Hippocampal formation (tissue), 2 donors: ENCODE data around the gene ATG9B.
A peak's percentile ranks its signal among the peaks of the same experiment; 100 is the strongest.
"Not testable (repeated sequence)": the region's sequence is repeated elsewhere in the genome, so short reads cannot be mapped to it uniquely, and the experiment has no call there.

Experiments used
- DNase-seq, 2 donors: peaks; one replicate each; lab custom pipeline; 2025; lab: John Stamatoyannopoulos, UW

The ATG9B gene

DNA sequence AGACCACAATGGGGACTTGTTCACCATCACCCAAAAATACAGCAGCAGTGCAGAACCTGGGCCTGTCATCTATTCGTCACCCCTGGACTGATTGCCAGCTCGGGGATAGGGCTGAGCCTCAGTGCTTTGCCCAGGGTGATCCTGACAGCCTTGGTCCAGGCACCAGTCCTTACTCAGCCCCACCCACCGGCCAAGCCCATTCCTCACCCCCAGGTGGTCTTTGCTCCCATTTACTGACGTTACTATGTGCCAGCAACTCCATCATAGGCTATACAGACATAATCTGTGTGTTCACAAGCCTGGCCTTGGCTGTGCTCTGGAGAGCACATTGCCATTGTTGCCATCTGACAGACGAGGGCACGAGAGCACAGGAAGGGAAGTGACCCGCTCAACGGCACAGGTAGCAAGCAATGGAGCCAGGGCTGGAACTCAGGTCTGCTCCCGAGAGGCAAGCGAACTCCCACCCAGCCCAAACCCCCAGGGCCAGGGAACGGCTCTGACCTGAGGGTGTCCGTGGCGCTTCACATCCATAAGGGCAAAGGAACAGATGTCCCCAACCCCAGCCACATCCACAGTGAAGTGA, 6.8 kb downstream of the ATG9B start:
- no peak for DNase-seq

DNA sequence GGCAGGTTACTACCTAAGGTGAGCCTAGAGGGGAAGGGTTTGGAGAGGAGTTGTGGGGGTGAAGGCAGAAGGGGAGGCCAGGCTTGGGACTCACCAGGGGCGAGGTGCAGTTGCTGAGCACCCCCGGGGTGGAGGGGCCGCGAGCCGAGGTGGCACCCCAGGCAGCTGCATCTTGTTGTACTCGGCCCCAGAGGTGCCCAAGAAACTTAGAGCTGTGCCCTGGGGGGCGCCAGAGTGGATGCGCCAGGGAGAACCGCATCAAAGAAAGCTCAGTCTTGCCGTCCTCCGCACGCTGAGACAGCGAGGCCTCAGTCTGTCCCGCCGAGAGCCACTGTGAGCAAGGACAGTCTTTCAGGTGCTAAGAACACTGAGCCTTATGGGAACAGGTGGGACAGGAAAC, 7.4 kb downstream of the ATG9B start:
- DNase-seq, result no peak

DNA sequence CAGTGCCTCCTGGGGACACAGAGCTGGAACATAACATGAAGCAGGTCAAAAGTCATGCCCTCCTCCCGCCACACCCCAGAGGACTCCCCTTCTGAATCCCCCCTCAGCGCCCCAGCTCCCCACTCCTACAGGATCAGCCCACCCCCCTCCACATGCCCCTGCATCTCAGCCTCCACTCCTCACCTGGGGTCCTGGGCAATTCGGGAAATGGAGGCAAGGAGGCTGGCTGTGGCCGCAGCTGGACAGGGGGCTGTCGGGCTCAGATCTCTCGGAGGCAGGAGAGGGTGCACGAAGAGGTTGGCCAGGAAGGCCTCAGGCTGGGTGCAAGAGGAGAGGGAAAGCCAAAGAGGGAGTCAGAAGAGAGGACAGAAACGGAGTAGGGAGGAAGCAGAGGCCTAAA, 7.8 kb downstream of the ATG9B start:
- no peak for DNase-seq

DNA sequence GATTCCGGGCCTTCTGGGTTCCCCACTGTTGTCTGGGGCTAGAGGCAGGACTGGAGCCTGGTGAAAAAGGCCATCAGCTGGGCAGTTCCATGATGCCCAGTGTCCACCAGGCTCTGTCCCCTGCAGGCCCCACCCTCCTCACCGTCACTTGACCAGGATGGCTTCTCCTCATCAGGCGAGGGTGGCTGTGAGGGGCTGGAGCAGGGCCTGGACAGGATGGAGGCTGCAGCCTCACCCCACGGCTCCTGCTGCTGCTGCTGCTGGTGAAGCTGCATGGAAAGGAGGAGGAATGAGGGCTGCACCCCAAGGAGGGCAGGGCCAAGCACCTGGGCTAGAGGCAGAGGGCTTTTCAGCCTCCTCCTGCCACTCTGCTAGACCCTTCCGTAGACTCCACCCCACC, 8.3 kb downstream of the ATG9B start:
- no peak for DNase-seq

DNA sequence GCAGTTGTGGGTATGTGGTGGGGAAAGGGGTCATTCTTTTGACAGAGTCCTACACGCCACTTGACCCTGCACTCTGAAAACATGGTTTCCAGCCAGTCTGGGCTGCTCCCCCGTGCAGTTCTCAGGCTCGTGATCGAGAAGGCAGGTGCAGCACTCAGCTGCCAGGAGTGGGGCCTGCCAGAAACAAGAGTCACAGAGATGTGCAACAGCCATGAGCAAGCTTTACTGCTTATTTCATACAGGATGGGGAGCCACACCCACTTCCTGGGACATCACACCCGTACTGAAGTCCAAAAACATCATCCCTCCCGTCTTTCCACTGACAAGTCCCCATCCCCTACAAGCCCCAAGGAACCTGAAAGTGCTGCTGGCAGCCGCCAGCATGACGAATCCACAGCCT, 9.3 kb downstream of the ATG9B start:
- DNase-seq, result no peak

DNA sequence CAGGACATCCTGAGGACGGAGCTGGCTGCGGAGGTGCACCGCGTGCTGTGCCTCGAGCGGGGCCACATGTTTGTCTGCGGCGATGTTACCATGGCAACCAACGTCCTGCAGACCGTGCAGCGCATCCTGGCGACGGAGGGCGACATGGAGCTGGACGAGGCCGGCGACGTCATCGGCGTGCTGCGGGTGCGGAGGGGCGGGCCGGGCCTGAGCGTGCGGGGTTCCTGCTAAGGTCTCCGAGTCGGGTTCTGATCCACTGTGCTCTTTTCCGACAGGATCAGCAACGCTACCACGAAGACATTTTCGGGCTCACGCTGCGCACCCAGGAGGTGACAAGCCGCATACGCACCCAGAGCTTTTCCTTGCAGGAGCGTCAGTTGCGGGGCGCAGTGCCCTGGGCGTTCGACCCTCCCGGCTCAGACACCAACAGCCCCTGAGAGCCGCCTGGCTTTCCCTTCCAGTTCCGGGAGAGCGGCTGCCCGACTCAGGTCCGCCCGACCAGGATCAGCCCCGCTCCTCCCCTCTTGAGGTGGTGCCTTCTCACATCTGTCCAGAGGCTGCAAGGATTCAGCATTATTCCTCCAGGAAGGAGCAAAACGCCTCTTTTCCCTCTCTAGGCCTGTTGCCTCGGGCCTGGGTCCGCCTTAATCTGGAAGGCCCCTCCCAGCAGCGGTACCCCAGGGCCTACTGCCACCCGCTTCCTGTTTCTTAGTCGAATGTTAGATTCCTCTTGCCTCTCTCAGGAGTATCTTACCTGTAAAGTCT, 10.4 kb downstream of the ATG9B start:
- peak; percentile 37 to 54 for DNase-seq

DNA sequence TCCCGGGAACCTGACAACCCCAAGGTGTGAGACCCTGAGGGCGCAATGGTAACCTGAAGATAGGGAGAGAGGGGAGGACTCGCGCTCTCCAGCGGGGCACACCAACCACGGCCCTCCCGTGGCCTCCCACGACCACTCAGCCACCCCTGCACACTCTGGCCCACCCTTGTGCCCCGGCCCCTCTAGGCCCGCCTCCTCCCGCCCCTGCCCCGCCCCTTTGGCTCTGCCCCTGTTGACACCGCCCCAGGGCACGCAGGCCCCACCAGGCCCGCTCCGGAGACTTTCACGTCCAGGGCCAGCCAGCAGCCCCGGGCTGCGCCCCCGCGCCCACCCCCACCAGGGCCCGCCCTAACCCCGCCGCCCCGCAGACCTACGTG, 10.9 kb downstream of the ATG9B start:
- no peak for DNase-seq

DNA sequence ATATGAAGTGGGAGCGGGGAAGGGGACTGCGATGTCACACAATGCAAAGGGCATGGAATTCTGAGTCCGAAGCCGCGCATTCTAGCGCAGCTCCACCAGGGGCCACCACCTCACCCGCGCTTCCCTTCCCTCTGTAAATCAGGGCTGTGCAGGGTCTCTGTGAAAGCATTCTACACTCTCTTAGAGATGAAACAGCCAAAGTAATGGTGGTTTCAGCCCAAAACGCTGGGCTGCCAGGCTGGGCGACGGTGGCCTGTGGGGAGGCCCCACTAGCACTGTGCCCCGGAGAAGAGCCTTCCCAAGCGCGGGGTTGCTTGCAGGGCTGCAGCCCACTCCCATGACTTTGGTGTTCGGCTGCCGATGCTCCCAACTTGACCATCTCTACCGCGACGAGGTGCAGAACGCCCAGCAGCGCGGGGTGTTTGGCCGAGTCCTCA, 11.4 kb downstream of the ATG9B start:
- DNase-seq, result no peak

DNA sequence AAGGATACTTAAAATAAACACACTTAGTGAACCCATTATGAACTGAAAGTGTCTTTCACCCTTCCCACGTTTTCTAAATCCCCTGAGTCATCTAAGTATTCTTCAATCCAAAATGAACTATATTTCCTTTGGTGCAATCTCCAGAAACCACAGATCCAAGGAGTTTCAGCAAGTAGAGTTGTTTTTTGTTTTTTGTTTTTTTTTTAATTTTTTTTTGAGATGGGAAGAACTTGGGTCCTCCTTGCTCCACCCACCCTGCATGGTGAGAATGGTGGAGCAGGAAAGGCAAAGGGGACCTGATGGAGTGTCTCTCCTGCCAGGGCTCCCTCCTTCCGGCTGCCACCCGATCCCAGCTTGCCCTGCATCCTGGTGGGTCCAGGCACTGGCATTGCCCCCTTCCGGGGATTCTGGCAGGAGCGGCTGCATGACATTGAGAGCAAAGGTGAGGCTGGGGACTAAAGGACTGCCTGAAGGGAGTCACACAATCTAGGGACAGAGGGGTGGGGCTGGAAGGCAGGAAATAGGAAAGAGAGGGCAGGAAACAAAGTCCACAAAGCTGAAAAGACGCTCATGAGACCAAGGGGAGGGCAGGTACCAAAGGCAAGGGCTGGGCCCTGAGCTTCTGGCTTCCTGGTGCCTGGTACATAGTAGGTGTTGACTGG, 12.1 kb downstream of the ATG9B start:
- DNase-seq, result no peak

DNA sequence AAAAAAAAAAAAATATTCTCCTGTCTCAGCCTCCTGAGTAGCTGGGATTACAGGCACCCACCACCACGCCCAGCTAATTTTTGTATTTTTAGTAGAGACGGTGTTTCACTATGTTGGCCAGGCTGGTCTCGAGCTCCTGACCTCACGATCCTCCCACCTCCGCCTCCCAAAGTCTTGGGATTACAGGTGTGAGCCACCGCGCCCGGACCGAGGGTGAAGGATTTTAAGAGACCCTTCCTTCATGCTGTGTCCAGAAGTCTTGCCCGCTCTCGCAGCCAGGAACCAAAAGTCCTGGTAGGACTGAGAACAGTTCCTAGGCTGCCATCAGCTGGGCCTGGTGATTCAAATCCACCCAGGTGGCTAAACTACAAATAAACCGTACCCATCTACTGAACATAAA, 12.7 kb downstream of the ATG9B start:
- not testable (repeated sequence) for DNase-seq

DNA sequence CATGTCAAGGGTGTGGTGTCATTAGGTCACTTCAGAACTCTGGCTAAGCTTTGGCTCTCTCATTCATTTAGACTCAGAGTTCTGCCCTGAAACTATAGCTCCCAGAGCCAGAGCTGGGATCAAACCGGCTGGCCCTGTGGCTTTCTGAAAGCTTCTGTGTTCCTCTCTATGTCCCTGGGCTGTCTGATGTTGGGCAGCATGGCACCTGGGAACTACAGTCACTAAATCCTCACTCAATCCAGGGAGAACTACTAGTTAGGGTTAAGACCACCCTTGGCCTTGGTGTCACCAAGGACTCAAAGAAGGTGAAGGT, 13.2 kb downstream of the ATG9B start:
- no peak for DNase-seq

DNA sequence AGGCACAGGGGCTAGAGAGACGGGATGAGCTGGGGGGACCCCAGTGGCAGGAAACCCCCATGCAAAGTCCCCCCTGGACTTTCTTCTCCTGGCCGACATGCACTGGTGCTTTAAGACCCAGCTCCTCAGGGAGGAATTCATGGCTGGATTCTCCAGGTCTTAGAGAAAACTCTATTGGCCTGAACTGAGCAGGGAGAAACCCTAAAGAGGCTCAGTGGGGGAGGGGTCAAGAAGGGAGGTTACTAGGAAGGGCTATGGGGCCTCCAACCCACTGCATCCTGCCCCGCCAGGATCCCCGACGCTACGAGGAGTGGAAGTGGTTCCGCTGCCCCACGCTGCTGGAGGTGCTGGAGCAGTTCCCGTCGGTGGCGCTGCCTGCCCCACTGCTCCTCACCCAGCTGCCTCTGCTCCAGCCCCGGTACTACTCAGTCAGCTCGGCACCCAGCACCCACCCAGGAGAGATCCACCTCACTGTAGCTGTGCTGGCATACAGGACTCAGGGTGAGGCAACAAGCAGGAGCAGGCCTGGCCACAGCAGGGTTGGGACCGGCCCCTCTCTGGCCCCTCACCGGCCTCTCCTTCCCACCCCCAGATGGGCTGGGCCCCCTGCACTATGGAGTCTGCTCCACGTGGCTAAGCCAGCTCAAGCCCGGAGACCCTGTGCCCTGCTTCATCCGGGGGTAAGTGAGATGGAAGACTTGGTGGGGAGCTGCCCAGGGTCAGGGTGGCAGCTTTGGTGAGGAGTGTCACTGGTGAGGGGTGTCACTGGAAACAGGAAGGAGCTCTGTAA, 13.8 kb downstream of the ATG9B start:
- DNase-seq, result no peak

DNA sequence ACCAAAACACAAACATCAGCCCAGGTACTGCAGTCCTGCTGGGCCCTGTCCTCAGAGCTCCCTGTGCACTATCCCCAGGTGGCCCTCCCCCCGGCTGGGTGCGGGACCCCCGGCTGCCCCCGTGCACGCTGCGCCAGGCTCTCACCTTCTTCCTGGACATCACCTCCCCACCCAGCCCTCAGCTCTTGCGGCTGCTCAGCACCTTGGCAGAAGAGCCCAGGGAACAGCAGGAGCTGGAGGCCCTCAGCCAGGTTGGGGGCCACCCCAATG, 14.3 kb downstream of the ATG9B start:
- no peak for DNase-seq

DNA sequence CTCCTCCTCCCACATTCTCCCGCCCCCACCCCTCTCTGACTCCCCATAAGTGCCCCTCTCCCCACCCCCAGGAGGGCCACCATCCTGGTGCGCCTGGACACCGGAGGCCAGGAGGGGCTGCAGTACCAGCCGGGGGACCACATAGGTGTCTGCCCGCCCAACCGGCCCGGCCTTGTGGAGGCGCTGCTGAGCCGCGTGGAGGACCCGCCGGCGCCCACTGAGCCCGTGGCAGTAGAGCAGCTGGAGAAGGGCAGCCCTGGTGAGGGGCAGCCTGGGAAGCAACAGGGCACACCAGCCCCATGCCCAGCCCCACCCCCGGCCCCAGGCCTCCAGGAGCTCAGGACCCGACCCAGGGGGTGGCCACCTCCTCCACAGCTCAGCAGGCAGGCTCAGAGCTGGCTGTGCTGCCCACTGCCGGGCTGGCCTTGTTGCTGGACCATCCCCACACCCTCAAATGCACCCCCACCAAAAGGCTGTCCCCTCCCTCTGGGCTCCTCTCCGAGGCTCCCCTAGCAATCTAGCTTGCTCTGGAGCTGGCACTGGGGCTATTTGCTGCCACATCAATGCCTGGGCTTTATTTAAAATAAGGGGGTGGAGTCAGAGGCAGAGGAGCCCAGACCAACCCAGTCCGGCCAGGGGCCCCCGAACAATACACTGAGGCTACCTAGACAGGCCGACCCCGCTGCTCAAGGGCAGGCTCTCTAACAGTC, 14.8 kb downstream of the ATG9B start:
- no peak for DNase-seq

DNA sequence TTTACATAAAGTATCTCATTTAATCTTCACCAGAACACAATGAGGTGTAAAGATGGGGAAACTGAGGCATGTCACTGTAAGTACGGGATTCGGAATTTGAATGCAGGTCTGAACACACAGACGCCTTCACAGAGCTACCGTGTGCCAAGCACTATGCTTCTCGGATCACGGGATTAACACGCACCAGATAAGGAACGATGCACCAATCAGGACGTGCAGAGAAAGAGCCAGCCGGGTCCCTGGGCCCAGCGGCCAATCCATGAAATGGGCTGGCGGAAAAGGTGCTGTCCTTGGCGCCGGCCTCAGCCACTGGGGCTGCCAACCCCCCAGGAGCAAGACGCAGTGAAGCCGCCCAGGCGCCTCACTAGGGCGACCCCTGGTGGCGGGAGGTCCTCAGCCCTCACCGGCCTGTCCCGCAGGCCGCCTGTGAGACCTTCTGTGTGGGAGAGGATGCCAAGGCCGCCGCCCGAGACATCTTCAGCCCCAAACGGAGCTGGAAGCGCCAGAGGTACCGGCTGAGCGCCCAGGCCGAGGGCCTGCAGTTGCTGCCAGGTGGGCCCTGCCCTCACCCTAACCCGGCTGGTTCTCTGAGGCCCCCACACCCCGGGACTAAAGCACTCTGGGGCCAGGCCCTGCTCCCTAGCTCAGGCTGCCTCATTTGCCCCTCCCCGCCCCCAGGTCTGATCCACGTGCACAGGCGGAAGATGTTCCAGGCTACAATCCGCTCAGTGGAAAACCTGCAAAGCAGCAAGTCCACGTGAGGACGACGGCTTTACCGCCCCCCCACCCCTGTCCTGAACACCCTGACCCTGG, 15.6 kb downstream of the ATG9B start:
- no peak for DNase-seq

DNA sequence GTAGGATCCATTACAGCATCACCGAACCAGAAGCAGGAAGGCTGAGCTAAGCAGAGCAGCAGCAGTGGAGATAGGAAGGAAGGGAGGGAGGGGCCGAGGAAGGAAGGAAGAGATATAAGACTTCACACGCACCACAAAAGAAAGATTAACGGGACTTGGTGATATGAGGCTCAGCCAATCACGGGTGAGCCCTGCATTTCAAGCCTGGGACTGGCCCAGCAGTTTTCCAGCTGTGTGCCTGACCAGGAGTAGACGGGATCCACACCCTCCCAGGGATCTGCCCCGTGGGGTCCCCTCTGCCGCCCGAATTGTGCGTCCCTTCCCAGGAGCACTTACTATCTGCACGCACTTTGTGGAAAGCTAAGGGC, 16.2 kb downstream of the ATG9B start:
- DNase-seq, result no peak

DNA sequence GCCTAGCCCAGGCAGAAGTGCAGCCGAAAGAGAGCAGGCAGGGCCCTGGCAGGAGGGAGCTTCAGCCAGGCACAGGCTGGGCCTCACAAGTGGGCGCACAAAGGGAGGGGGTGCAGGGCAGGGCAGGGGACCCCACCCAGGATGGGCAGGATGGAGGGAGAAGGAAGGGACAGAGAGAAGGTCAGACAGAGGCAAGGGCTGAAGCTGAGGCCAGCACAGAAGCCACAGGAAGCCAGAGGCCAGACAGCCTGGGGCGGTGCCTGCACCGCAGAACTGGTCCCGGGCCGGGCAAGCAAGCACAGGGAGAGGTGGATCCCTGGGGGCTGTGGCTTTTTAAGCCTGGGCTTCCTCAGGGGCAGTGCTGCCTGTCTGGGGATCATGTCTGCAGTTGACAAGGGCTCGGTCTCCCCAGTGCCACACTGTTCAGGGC, 16.8 kb downstream of the ATG9B start:
- DNase-seq, result no peak

DNA sequence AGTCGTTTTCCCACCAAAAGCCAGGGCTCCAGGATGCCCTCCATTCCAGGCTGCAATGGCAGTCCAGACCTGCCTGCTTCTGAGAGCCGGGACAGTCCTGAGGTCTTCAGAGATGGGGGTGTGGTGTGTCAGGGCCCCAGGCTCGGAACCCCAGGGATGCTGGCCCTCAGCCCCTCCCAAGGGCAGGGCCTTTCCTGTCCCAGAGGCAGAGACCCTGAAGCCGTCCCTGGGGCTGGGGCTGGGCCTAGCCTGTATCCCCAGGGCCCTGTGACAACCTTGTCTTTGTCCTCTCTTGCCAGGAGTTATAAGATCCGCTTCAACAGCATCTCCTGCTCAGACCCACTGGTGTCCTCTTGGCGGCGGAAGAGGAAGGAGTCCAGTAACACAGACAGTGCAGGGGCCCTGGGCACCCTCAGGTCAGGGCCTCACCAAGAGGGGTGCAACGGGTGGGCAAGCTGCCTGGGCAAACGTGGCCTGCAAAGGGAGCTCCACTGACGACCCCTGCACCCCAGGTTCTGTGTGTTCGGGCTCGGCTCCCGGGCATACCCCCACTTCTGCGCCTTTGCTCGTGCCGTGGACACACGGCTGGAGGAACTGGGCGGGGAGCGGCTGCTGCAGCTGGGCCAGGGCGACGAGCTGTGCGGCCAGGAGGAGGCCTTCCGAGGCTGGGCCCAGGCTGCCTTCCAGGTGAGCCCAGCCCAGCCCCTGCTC, 17.5 kb downstream of the ATG9B start:
- DNase-seq, result no peak

DNA sequence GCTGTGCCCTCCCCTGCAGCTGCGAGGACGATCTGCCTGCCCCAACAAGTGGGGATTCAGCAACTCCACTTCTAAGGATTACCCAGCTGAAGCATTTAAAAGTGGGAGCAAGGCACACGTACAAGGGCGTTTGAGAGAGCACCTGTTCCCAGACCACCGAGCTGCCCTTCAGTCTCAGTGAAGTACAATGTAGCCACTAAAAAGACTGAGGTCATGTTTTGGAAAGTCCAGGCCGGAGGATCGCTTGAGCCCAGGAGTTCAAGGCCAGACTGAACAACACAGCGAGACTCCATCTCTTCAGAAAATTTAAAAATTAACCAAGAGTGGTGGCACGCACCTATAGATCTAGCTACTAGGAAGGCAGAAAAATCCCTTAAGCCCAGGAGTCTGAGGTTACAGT, 18.7 kb downstream of the ATG9B start:
- DNase-seq, result no peak

DNA sequence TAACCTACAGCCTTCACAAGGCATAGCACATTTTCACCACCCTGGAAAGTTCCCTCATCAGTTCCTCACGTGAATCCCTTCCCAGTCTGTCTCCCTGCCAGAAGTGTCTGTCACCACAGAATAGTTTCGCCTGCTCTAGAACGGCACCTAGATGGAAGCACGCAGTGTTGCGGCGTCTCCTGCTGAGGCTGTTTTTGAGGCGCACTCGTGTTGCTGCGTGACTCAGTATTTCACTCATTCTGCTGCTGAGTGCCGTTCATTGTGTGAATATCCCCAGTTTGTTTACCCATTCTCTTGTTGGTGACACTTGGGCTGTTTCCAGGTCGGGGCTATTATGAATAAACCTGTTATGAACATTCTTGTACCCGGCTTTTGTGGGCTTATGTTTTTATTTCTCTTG, 20.7 kb downstream of the ATG9B start:
- no peak for DNase-seq

DNA sequence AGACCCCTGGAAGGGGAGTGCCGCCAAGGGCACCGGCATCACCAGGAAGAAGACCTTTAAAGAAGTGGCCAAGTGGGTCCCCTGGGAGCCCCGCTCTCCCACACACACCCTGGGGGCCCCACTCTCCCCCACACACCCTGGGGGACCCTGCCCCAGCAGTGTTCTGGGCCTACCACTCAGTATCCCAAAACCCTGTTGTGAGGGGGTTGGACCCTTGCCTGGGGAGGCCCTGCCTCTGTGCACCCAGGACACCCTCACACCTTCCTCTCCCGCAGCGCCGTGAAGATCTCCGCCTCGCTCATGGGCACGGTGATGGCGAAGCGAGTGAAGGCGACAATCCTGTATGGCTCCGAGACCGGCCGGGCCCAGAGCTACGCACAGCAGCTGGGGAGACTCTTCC, 22.7 kb downstream of the ATG9B start:
- no peak for DNase-seq
